Vagina (tissue), 2 donors: Measurements from ENCODE around the gene RLN3. TPM values are rescaled to one million over a fixed set of nuclear protein-coding genes. Genes with fewer than 3 reads are reported as not detected.
A peak's percentile ranks its signal among the peaks of the same experiment; 100 is the strongest.

Experiments used
- DNase-seq, 2 donors: peaks; one replicate each; pipeline ENCODE4 v3.0.0-alpha.2; 2017; ENCODE audit errors: extremely low spot score in 2 of 2
- H3K27ac ChIP-seq: fragments of 200-600 bp; sonication (generic); one replicate; pipeline ENCODE4 v1.5.1; 2019
- H3K27me3 ChIP-seq: fragments of 200-600 bp; sonication (generic); one replicate; pipeline ENCODE4 v1.5.1; 2019
- H3K36me3 ChIP-seq, 2 donors: fragments of 200-600 bp; sonication (generic); one replicate each; pipeline ENCODE4 v1.5.1; 2017 to 2019
- H3K4me1 ChIP-seq: fragments of 200-600 bp; sonication (generic); one replicate; pipeline ENCODE4 v1.5.1; 2019
- H3K4me3 ChIP-seq, 2 donors: fragments of 200-600 bp; sonication (generic); 1 replicate in 1 of 2; 2 replicates in 1 of 2; pipeline ENCODE4 v1.5.1; 2016 to 2019
- H3K9me3 ChIP-seq: fragments of 200-600 bp; sonication (generic); one replicate; pipeline ENCODE4 v1.5.1; 2019
- CTCF ChIP-seq, 3 experiments: fragments of 450-650 bp in 2 of 3; fragments of 200-600 bp in 1 of 3; sonication (generic) in 1 of 3; IDR thresholded peaks; one replicate each; pipeline ENCODE4 v1.5.1; 2017 to 2019; ENCODE audit warnings: antibody characterized with exemption in 3 of 3, mild to moderate bottlenecking in 2 of 3, moderate library complexity in 2 of 3
- POLR2A ChIP-seq, 2 donors: fragments of 450-650 bp; IDR thresholded peaks; one replicate each; pipeline ENCODE4 v1.6.1; 2017; ENCODE audit warnings: antibody characterized with exemption in 2 of 2, mild to moderate bottlenecking in 2 of 2, moderate library complexity in 2 of 2
- POLR2AphosphoS5 ChIP-seq, 2 donors: sonication (generic); formaldehyde crosslinking; IDR thresholded peaks; one replicate each; pipeline ENCODE4 v1.9.0; 2017; ENCODE audit warnings: antibody characterized with exemption in 2 of 2, mild to moderate bottlenecking in 2 of 2, low read depth in 1 of 2; ENCODE audit not compliant: insufficient read depth in 1 of 2
- intact Hi-C: fragments of 100-400 bp; cut with DNase I; formaldehyde crosslinking; loops from one replicate; pipeline ENCODE4 v1.15.1; 2023
- total RNA-seq: library from RNA; depleted of rRNA; stranded (reverse); fragments of >200 nt; gene quantifications from one replicate; pipeline ENCODE4 v1.2.3, GENCODE V29; 2016

The RLN3 gene
- total RNA-seq, 1 donor from 2014 or later = not detected

- intact Hi-C loops = no loop called here
- H3K36me3 ChIP-seq = no peaks in the 10 kb centered on the region
- H3K4me3 ChIP-seq = no peak overlapping the region
- H3K4me1 ChIP-seq = peaks cover 7% of the 10 kb centered on the region
- no peak for DNase-seq
- TF ChIP-seq CTCF (IDR thresholded peaks at IDR 0.05) (no peak), POLR2A (IDR thresholded peaks at IDR 0.05) (no peak), POLR2AphosphoS5 (IDR thresholded peaks at IDR 0.05; ENCODE audit: insufficient read depth in 1 of 2, low read depth in 1 of 2) (no peak)
- no peak overlapping the region for H3K27ac ChIP-seq
- H3K27me3 ChIP-seq = no peaks in the 10 kb centered on the region
- no peaks in the 10 kb centered on the region for H3K9me3 ChIP-seq
These were observed 35.2 kb downstream of the RLN3 start for GRCh38 chr19:14063105-14063504.

DNA sequence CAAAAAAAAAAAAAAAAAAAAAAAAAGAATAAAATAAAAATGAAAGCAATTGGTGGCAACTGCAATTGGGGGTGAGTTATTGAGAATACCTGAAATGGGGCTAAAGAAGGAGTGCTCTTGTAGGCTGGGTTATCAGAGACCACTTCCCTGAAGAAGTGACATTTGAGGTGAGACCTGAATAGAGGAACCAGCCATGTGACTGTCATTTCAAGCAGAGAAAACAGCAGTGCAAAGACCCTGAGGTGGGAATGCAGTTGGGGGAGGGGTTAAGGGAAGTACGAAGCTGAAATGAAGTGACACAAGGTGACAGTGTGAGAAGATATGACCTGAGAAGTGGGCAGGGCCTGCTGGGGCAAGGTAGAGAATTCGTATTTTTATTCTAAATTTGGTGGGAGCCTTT lies 38.2 kb downstream of the RLN3 start:
- H3K27ac ChIP-seq = no peak overlapping the region
- H3K4me1 ChIP-seq = no peaks in the 10 kb centered on the region
- DNase-seq = no peak
- no peaks in the 10 kb centered on the region for H3K36me3 ChIP-seq
- H3K9me3 ChIP-seq = no peaks in the 10 kb centered on the region
- no peak overlapping the region for H3K4me3 ChIP-seq
- TF ChIP-seq POLR2AphosphoS5 (IDR thresholded peaks at IDR 0.05; ENCODE audit: insufficient read depth in 1 of 2, low read depth in 1 of 2) (no peak), CTCF (IDR thresholded peaks at IDR 0.05) (no peak), POLR2A (IDR thresholded peaks at IDR 0.05) (no peak)
- intact Hi-C loops = no loop called here
- no peaks in the 10 kb centered on the region for H3K27me3 ChIP-seq

DNA sequence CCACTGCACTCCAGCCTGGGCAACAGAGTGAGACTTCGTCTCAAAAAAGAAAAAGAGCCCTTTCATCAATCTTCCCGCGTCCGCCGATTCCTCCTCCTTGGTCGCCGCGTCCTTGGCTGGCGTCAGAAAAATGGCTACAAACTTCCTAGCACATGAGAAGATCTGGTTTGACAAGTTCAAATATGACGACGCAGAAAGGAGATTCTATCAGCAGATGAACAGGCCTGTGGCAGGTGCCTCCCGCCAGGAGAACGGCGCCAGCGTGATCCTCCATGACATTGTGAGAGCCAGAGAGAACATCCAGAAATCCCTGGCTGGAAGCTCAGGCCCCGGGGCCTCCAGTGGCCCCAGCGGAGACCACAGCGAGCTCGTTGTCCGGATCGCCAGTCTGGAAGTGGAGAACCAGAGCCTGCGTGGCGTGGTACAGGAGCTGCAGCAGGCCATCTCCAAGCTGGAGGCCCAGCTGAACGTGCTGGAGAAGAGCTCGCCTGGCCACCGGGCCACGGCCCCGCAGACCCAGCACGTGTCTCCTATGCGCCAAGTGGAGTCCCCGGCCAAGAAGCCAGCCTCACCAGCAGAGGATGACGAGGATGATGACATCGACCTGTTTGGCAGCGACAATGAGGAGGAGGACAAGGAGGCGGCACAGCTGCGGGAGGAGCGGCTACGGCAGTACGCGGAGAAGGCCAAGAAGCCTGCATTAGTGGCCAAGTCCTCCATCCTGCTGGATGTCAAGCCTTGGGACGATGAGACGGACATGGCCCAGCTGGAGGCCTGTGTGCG lies 42.5 kb downstream of the RLN3 start:
- H3K36me3 ChIP-seq = no peaks in the 10 kb centered on the region
- intact Hi-C loops = loop anchor here (5.0 kb wide), 1 partner anchor 67 kb away; the partner anchor contains the start of gene ASF1B
- H3K4me1 ChIP-seq = peaks cover 30% of the 10 kb centered on the region
- no peaks in the 10 kb centered on the region for H3K9me3 ChIP-seq
- no peak for DNase-seq
- H3K4me3 ChIP-seq = no peak overlapping the region
- H3K27me3 ChIP-seq = no peaks in the 10 kb centered on the region
- TF ChIP-seq POLR2A (IDR thresholded peaks at IDR 0.05) (no peak), POLR2AphosphoS5 (IDR thresholded peaks at IDR 0.05; ENCODE audit: insufficient read depth in 1 of 2, low read depth in 1 of 2) (peak in 1 of 2 donors; percentile 23), CTCF (IDR thresholded peaks at IDR 0.05) (no peak)
- no peak overlapping the region for H3K27ac ChIP-seq

DNA sequence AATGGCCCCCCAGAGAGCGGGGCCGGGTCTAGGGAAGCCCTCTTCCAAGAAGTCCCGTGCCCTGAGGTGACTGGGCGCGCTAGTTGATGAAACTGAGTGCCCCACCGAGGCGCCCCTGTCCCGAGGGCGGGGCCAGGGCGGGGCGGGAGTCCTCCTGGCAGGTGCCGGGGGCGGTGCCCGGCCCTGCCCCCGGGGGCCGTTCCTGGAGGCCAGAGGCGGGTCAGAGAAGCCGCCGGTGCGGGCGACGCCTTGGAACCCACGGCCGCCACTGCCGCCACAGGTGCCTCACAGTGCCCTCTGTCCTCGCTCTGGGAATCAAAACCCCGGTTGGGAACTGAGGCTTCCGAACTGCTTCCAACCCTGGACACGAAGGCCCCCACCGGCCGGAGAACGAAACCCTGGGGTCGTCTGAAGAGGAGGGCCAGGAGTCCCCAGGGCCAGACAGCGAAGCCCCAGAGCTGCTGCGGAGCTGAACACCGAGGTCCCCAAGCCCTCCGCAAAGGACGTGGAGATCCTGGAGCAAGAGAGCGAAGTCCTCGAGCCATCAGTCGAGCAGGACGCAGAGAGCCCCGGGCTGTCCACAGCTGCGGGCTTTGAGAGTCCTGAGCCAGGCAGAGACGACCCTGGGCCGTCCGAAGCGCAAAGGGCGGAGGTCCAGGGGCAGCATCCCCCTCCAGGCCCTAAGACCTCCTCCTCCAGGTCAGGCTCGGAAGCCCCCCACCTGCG lies 44.8 kb downstream of the RLN3 start, which contains the start of gene MISP3:
TSS of gene MISP3 (plus strand) at position 252 of the 726 bp plus-strand sequence. CDS start 524 bp downstream, outside the sequence.
- Histone ChIP-seq H3K36me3 (no peaks in the 10 kb centered on the region), H3K4me1 (peaks cover 33% of the 10 kb centered on the region), H3K4me3 (peak within 1 kb of the TSS; percentile 60 to 67), H3K9me3 (no peaks in the 10 kb centered on the region), H3K27me3 (no peaks in the 10 kb centered on the region), H3K27ac (peak within 1 kb of the TSS; percentile 93)
- no peak for DNase-seq
- intact Hi-C loops = loop anchor here (5.0 kb wide), 1 partner anchor 65 kb away; the partner anchor contains the start of gene ASF1B
- TF ChIP-seq POLR2AphosphoS5 (IDR thresholded peaks at IDR 0.05; ENCODE audit: insufficient read depth in 1 of 2, low read depth in 1 of 2) (no peak), POLR2A (IDR thresholded peaks at IDR 0.05) (no peak), CTCF (IDR thresholded peaks at IDR 0.05) (peak in 1 of 3 experiments; percentile 6)
